HEK293 (cell line): ENCODE measurements around the gene KCNK18.

Experiments
- IKZF3 ChIP-seq: fragments of 450-650 bp; IDR thresholded peaks from 2 replicates; pipeline ENCODE4 v1.5.0; 2018; ENCODE audit warnings: missing biosample characterization, mild to moderate bottlenecking, missing genetic modification characterization, moderate library complexity
- OSR2 ChIP-seq: fragments of 450-650 bp; formaldehyde crosslinking; IDR thresholded peaks from 2 replicates; pipeline ENCODE4 v1.5.1; 2016; ENCODE audit warnings: missing biosample characterization, missing genetic modification characterization
- SCRT2 ChIP-seq: fragments of 450-650 bp; formaldehyde crosslinking; IDR thresholded peaks from 2 replicates; pipeline ENCODE4 v1.5.1; 2016; ENCODE audit warnings: missing biosample characterization, missing genetic modification characterization
- SETDB1 ChIP-seq: IDR thresholded peaks from one replicate; pipeline ENCODE4 v1.6.1; 2017; ENCODE audit warnings: mild to moderate bottlenecking, low read length, moderate library complexity, mixed read lengths; ENCODE audit not compliant: insufficient read length
- SP3 ChIP-seq: fragments of 450-650 bp; formaldehyde crosslinking; IDR thresholded peaks from 2 replicates; pipeline ENCODE4 v1.5.1; 2016; ENCODE audit warnings: missing biosample characterization, missing genetic modification characterization
- SP7 ChIP-seq: fragments of 450-650 bp; formaldehyde crosslinking; IDR thresholded peaks from 2 replicates; pipeline ENCODE4 v1.5.1; 2016; ENCODE audit warnings: missing biosample characterization, missing genetic modification characterization
- ZNF184 ChIP-seq: fragments of 450-650 bp; IDR thresholded peaks from 2 replicates; pipeline ENCODE4 v1.5.1; 2018; ENCODE audit warnings: missing biosample characterization, mild to moderate bottlenecking, missing genetic modification characterization
- ZNF2 ChIP-seq: fragments of 450-650 bp; formaldehyde crosslinking; IDR thresholded peaks from 2 replicates; pipeline ENCODE4 v1.5.1; 2016; ENCODE audit warnings: missing biosample characterization, missing genetic modification characterization
- ZNF223 ChIP-seq: fragments of 450-650 bp; formaldehyde crosslinking; IDR thresholded peaks from 2 replicates; pipeline ENCODE4 v1.5.1; 2016; ENCODE audit warnings: missing biosample characterization, missing genetic modification characterization
- ZNF423 ChIP-seq: fragments of 450-650 bp; formaldehyde crosslinking; IDR thresholded peaks from 2 replicates; pipeline ENCODE4 v1.5.1; 2016; ENCODE audit warnings: missing biosample characterization, missing genetic modification characterization
- ZNF529 ChIP-seq: fragments of 450-650 bp; formaldehyde crosslinking; IDR thresholded peaks from 2 replicates; pipeline ENCODE4 v1.5.1; 2017; ENCODE audit warnings: missing genetic modification characterization, missing biosample characterization; ENCODE audit not compliant: insufficient replicate concordance
- ZNF654 ChIP-seq: fragments of 450-650 bp; formaldehyde crosslinking; IDR thresholded peaks from 2 replicates; pipeline ENCODE4 v1.5.1; 2016; ENCODE audit warnings: low read depth, missing biosample characterization, missing genetic modification characterization
- ZNF76 ChIP-seq: fragments of 450-650 bp; formaldehyde crosslinking; IDR thresholded peaks from 2 replicates; pipeline ENCODE4; 2016; ENCODE audit warnings: low read depth, missing biosample characterization, missing genetic modification characterization, borderline replicate concordance
- ZXDB ChIP-seq: fragments of 450-650 bp; formaldehyde crosslinking; IDR thresholded peaks from 2 replicates; pipeline ENCODE4 v1.5.1; 2016; ENCODE audit warnings: missing biosample characterization, missing genetic modification characterization
- TF ChIP-seq, protein P1 (sequence below): fragments of 450-650 bp; formaldehyde crosslinking; optimal IDR thresholded peaks from 2 replicates; pipeline ENCODE3; 2016; ENCODE audit warnings: missing biosample characterization, mild to moderate bottlenecking, missing genetic modification characterization
- TF ChIP-seq, protein P2 (sequence below): fragments of 450-650 bp; formaldehyde crosslinking; IDR thresholded peaks from 2 replicates; pipeline ENCODE4; 2016; ENCODE audit warnings: missing biosample characterization, missing genetic modification characterization
- TF ChIP-seq, protein P3 (sequence below): fragments of 450-650 bp; formaldehyde crosslinking; IDR thresholded peaks from 2 replicates; pipeline ENCODE4 v1.5.1; 2016; ENCODE audit warnings: missing biosample characterization, missing genetic modification characterization
- TF ChIP-seq, protein P4 (sequence below): fragments of 450-650 bp; formaldehyde crosslinking; IDR thresholded peaks from 2 replicates; pipeline ENCODE4 v1.5.1; 2017; ENCODE audit warnings: missing biosample characterization, mild to moderate bottlenecking, missing genetic modification characterization, moderate library complexity
- TF ChIP-seq, protein P5 (sequence below): fragments of 450-650 bp; formaldehyde crosslinking; IDR thresholded peaks from 2 replicates; pipeline ENCODE4 v1.5.1; 2016; ENCODE audit warnings: missing biosample characterization, missing genetic modification characterization
- TF ChIP-seq, protein P6 (sequence below): fragments of 450-650 bp; formaldehyde crosslinking; IDR thresholded peaks from 2 replicates; pipeline ENCODE4 v1.5.1; 2017; ENCODE audit warnings: missing biosample characterization, missing genetic modification characterization
- TF ChIP-seq, protein P7 (sequence below): fragments of 450-650 bp; formaldehyde crosslinking; IDR thresholded peaks from 2 replicates; pipeline ENCODE4 v1.5.1; 2016; ENCODE audit warnings: missing biosample characterization, missing genetic modification characterization
- TF ChIP-seq, protein P8 (sequence below): fragments of 450-650 bp; formaldehyde crosslinking; IDR thresholded peaks from 2 replicates; pipeline ENCODE4 v1.5.1; 2017; ENCODE audit warnings: missing biosample characterization, missing genetic modification characterization

Gene KCNK18

DNA sequence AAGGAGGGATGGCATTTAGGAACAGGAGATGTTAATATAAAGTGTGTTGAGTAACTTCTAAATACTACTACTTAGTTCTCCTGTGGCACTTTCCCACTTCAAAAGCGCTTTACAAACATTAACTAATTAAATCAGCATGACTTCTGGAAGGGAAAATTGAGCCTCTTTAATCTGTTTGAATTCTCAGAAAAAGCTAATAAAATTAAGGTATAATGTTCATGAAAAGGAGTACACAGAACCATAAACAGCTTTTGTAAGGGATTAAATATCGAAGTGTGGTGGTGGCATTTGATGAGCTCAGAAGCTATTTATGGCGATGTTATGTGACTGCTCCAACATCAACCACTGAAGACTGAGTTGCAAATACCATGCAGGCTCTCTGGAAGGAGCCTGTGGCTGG is 49.0 kb upstream of the KCNK18 start (continued):
- peak; percentile 56 for TF ChIP-seq ZXDB
- TF ChIP-seq, protein P1, sequence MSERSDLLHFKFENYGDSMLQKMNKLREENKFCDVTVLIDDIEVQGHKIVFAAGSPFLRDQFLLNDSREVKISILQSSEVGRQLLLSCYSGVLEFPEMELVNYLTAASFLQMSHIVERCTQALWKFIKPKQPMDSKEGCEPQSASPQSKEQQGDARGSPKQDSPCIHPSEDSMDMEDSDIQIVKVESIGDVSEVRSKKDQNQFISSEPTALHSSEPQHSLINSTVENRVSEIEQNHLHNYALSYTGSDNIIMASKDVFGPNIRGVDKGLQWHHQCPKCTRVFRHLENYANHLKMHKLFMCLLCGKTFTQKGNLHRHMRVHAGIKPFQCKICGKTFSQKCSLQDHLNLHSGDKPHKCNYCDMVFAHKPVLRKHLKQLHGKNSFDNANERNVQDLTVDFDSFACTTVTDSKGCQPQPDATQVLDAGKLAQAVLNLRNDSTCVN (tag by site-specific recombination) = no peak
- TF ChIP-seq, protein P2, sequence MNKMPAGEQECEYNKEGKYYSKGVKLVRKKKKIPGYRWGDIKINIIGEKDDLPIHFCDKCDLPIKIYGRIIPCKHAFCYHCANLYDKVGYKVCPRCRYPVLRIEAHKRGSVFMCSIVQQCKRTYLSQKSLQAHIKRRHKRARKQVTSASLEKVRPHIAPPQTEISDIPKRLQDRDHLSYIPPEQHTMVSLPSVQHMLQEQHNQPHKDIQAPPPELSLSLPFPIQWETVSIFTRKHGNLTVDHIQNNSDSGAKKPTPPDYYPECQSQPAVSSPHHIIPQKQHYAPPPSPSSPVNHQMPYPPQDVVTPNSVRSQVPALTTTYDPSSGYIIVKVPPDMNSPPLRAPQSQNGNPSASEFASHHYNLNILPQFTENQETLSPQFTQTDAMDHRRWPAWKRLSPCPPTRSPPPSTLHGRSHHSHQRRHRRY (tag by site-specific recombination) = no peak
- peak; percentile 70 for TF ChIP-seq SCRT2
- TF ChIP-seq, protein P3, sequence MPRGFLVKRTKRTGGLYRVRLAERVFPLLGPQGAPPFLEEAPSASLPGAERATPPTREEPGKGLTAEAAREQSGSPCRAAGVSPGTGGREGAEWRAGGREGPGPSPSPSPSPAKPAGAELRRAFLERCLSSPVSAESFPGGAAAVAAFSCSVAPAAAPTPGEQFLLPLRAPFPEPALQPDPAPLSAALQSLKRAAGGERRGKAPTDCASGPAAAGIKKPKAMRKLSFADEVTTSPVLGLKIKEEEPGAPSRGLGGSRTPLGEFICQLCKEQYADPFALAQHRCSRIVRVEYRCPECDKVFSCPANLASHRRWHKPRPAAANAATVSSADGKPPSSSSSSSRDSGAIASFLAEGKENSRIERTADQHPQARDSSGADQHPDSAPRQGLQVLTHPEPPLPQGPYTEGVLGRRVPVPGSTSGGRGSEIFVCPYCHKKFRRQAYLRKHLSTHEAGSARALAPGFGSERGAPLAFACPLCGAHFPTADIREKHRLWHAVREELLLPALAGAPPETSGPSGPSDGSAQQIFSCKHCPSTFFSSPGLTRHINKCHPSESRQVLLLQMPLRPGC = peak; percentile 96
- TF ChIP-seq ZNF184 (tag by site-specific recombination) = 0 out of 2 replicates have a peak, but pooled peaks have one; percentile 47
- TF ChIP-seq ZNF2 (tag by site-specific recombination) = peak; percentile 82
- TF ChIP-seq ZNF76 (tag by site-specific recombination) = no peak
- TF ChIP-seq OSR2 = peak; percentile 90
- TF ChIP-seq, protein P4, sequence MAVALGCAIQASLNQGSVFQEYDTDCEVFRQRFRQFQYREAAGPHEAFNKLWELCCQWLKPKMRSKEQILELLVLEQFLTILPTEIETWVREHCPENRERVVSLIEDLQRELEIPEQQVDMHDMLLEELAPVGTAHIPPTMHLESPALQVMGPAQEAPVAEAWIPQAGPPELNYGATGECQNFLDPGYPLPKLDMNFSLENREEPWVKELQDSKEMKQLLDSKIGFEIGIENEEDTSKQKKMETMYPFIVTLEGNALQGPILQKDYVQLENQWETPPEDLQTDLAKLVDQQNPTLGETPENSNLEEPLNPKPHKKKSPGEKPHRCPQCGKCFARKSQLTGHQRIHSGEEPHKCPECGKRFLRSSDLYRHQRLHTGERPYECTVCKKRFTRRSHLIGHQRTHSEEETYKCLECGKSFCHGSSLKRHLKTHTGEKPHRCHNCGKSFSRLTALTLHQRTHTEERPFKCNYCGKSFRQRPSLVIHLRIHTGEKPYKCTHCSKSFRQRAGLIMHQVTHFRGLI (tag by site-specific recombination) = peak; percentile 42; the same call in 1 of the 2 replicates
- TF ChIP-seq, protein P5, sequence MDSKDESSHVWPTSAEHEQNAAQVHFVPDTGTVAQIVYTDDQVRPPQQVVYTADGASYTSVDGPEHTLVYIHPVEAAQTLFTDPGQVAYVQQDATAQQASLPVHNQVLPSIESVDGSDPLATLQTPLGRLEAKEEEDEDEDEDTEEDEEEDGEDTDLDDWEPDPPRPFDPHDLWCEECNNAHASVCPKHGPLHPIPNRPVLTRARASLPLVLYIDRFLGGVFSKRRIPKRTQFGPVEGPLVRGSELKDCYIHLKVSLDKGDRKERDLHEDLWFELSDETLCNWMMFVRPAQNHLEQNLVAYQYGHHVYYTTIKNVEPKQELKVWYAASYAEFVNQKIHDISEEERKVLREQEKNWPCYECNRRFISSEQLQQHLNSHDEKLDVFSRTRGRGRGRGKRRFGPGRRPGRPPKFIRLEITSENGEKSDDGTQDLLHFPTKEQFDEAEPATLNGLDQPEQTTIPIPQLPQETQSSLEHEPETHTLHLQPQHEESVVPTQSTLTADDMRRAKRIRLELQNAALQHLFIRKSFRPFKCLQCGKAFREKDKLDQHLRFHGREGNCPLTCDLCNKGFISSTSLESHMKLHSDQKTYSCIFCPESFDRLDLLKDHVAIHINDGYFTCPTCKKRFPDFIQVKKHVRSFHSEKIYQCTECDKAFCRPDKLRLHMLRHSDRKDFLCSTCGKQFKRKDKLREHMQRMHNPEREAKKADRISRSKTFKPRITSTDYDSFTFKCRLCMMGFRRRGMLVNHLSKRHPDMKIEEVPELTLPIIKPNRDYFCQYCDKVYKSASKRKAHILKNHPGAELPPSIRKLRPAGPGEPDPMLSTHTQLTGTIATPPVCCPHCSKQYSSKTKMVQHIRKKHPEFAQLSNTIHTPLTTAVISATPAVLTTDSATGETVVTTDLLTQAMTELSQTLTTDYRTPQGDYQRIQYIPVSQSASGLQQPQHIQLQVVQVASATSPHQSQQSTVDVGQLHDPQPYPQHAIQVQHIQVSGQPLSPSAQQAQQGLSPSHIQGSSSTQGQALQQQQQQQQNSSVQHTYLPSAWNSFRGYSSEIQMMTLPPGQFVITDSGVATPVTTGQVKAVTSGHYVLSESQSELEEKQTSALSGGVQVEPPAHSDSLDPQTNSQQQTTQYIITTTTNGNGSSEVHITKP (tag by site-specific recombination) = peak; percentile 35; the same call in 1 of the 2 replicates
- TF ChIP-seq, protein P6, sequence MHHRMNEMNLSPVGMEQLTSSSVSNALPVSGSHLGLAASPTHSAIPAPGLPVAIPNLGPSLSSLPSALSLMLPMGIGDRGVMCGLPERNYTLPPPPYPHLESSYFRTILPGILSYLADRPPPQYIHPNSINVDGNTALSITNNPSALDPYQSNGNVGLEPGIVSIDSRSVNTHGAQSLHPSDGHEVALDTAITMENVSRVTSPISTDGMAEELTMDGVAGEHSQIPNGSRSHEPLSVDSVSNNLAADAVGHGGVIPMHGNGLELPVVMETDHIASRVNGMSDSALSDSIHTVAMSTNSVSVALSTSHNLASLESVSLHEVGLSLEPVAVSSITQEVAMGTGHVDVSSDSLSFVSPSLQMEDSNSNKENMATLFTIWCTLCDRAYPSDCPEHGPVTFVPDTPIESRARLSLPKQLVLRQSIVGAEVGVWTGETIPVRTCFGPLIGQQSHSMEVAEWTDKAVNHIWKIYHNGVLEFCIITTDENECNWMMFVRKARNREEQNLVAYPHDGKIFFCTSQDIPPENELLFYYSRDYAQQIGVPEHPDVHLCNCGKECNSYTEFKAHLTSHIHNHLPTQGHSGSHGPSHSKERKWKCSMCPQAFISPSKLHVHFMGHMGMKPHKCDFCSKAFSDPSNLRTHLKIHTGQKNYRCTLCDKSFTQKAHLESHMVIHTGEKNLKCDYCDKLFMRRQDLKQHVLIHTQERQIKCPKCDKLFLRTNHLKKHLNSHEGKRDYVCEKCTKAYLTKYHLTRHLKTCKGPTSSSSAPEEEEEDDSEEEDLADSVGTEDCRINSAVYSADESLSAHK (tag by site-specific recombination) = peak; percentile 85
- peak; percentile 91 for TF ChIP-seq SP7 (tag by site-specific recombination)
- TF ChIP-seq ZNF223 (tag by site-specific recombination) = no peak
- no peak for TF ChIP-seq ZNF529 (tag by site-specific recombination)
- TF ChIP-seq, protein P7, sequence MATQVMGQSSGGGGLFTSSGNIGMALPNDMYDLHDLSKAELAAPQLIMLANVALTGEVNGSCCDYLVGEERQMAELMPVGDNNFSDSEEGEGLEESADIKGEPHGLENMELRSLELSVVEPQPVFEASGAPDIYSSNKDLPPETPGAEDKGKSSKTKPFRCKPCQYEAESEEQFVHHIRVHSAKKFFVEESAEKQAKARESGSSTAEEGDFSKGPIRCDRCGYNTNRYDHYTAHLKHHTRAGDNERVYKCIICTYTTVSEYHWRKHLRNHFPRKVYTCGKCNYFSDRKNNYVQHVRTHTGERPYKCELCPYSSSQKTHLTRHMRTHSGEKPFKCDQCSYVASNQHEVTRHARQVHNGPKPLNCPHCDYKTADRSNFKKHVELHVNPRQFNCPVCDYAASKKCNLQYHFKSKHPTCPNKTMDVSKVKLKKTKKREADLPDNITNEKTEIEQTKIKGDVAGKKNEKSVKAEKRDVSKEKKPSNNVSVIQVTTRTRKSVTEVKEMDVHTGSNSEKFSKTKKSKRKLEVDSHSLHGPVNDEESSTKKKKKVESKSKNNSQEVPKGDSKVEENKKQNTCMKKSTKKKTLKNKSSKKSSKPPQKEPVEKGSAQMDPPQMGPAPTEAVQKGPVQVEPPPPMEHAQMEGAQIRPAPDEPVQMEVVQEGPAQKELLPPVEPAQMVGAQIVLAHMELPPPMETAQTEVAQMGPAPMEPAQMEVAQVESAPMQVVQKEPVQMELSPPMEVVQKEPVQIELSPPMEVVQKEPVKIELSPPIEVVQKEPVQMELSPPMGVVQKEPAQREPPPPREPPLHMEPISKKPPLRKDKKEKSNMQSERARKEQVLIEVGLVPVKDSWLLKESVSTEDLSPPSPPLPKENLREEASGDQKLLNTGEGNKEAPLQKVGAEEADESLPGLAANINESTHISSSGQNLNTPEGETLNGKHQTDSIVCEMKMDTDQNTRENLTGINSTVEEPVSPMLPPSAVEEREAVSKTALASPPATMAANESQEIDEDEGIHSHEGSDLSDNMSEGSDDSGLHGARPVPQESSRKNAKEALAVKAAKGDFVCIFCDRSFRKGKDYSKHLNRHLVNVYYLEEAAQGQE (tag by site-specific recombination) = no peak
- TF ChIP-seq ZNF654 (tag by site-specific recombination) = peak; percentile 11; the same call in 1 of the 2 replicates
- TF ChIP-seq, protein P8, sequence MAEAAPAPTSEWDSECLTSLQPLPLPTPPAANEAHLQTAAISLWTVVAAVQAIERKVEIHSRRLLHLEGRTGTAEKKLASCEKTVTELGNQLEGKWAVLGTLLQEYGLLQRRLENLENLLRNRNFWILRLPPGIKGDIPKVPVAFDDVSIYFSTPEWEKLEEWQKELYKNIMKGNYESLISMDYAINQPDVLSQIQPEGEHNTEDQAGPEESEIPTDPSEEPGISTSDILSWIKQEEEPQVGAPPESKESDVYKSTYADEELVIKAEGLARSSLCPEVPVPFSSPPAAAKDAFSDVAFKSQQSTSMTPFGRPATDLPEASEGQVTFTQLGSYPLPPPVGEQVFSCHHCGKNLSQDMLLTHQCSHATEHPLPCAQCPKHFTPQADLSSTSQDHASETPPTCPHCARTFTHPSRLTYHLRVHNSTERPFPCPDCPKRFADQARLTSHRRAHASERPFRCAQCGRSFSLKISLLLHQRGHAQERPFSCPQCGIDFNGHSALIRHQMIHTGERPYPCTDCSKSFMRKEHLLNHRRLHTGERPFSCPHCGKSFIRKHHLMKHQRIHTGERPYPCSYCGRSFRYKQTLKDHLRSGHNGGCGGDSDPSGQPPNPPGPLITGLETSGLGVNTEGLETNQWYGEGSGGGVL (tag by site-specific recombination) = peak; percentile 40
- TF ChIP-seq SP3 (tag by site-specific recombination) = no peak
- peak; percentile 90 for TF ChIP-seq IKZF3 (tag by site-specific recombination)
- TF ChIP-seq ZNF423 (tag by site-specific recombination) = no peak
- TF ChIP-seq SETDB1 = no peak
